Liver (tissue), 9 donors: ENCODE data around the gene WSCD2. TPM values are rescaled to one million over a fixed set of nuclear protein-coding genes. Genes with fewer than 3 reads are reported as not detected.

Experiments
- DNase-seq: peaks from one replicate; pipeline ENCODE4 v3.0.0-alpha.2; 2017; ENCODE audit warnings: low spot score
- H3K27ac ChIP-seq, 2 donors: one replicate each; pipeline ENCODE4 v1.7.0; 2013; ENCODE audit warnings: inconsistent platforms in 2 of 2, low read length in 2 of 2, control low read depth in 1 of 2, low read depth in 1 of 2, mild to moderate bottlenecking in 1 of 2
- H3K27me3 ChIP-seq, 4 donors: one replicate each; pipeline versions ENCODE4 v1.6.1 to v1.7.0; 2013; ENCODE audit warnings: low read length in 3 of 4, inconsistent platforms in 1 of 4, mild to moderate bottlenecking in 1 of 4, moderate library complexity in 1 of 4; ENCODE audit not compliant: control insufficient read depth in 4 of 4, insufficient read depth in 4 of 4
- H3K36me3 ChIP-seq, 4 donors: one replicate each; pipeline versions ENCODE4 v1.6.1 to v1.7.0; 2013; ENCODE audit warnings: low read length in 3 of 4, mild to moderate bottlenecking in 3 of 4, low read depth in 1 of 4, moderate library complexity in 1 of 4; ENCODE audit not compliant: control insufficient read depth in 4 of 4, insufficient read depth in 3 of 4
- H3K4me1 ChIP-seq, 4 donors: one replicate each; pipeline versions ENCODE4 v1.6.1 to v1.7.0; 2013; ENCODE audit warnings: low read length in 3 of 4, mild to moderate bottlenecking in 3 of 4, moderate library complexity in 1 of 4; ENCODE audit not compliant: control insufficient read depth in 4 of 4, insufficient read depth in 4 of 4
- H3K4me3 ChIP-seq, 3 donors: one replicate each; pipeline versions ENCODE4 v1.6.1 to v1.7.0; 2013; ENCODE audit warnings: low read length in 3 of 3, control low read depth in 1 of 3, low read depth in 1 of 3, mild to moderate bottlenecking in 1 of 3
- H3K9ac ChIP-seq, 2 donors: one replicate each; pipeline ENCODE4 v1.7.0; 2013; ENCODE audit warnings: low read length in 2 of 2, mild to moderate bottlenecking in 2 of 2, moderate library complexity in 2 of 2, control low read depth in 1 of 2, low read depth in 1 of 2
- H3K9me3 ChIP-seq, 4 donors: one replicate each; pipeline versions ENCODE4 v1.6.1 to v1.7.0; 2013; ENCODE audit warnings: low read length in 3 of 4; ENCODE audit not compliant: control insufficient read depth in 4 of 4
- ATF3 ChIP-seq: IDR thresholded peaks from 2 replicates; pipeline ENCODE4 v1.6.1; 2016; ENCODE audit warnings: antibody characterized with exemption
- EGR1 ChIP-seq, 2 donors: IDR thresholded peaks; 2 replicates each; pipeline ENCODE4 v1.6.1; 2016 to 2018; ENCODE audit warnings: antibody characterized with exemption in 2 of 2, low read depth in 2 of 2
- FOXA1 ChIP-seq: IDR thresholded peaks from 2 replicates; pipeline ENCODE4 v1.6.1; 2016; ENCODE audit warnings: antibody characterized with exemption
- FOXA2 ChIP-seq: IDR thresholded peaks from 2 replicates; pipeline ENCODE4 v1.6.1; 2016; ENCODE audit warnings: antibody characterized with exemption
- GABPA ChIP-seq, 2 donors: IDR thresholded peaks in 1 of 2; conservative IDR thresholded peaks in 1 of 2; 2 replicates each; pipeline ENCODE4 v1.6.1; 2016; ENCODE audit warnings: antibody characterized with exemption in 2 of 2, mild to moderate bottlenecking in 1 of 2, moderate library complexity in 1 of 2
- HNF4A ChIP-seq, 2 donors: conservative IDR thresholded peaks; 2 replicates each; pipeline ENCODE4 v1.6.1; 2016; ENCODE audit warnings: antibody characterized with exemption in 2 of 2, mild to moderate bottlenecking in 2 of 2
- HNF4G ChIP-seq: IDR thresholded peaks from 2 replicates; pipeline ENCODE4 v1.6.1; 2016; ENCODE audit warnings: antibody characterized with exemption
- JUND ChIP-seq, 2 donors: IDR thresholded peaks; 2 replicates each; pipeline ENCODE4 v1.6.1; 2016; ENCODE audit warnings: antibody characterized with exemption in 2 of 2
- NR2F2 ChIP-seq: IDR thresholded peaks from 2 replicates; pipeline ENCODE4 v1.6.1; 2016; ENCODE audit warnings: antibody characterized with exemption
- RXRA ChIP-seq, 2 donors: IDR thresholded peaks; 2 replicates each; pipeline ENCODE4 v1.6.1; 2017 to 2018; ENCODE audit warnings: antibody characterized with exemption in 2 of 2, mild to moderate bottlenecking in 1 of 2
- SP1 ChIP-seq: IDR thresholded peaks from 2 replicates; pipeline ENCODE4 v1.6.1; 2018; ENCODE audit warnings: antibody characterized with exemption, mild to moderate bottlenecking
- TAF1 ChIP-seq: conservative IDR thresholded peaks from 2 replicates; pipeline ENCODE4 v1.6.1; 2016; ENCODE audit warnings: antibody characterized with exemption, mild to moderate bottlenecking
- YY1 ChIP-seq: IDR thresholded peaks from 2 replicates; pipeline ENCODE4 v1.6.1; 2016; ENCODE audit warnings: antibody characterized with exemption, mild to moderate bottlenecking
- WGBS: extraction: QIAGEN DNeasy Blood & Tissue Kit; methylation state at CpG from one replicate; pipeline ENCODE4 v1.1.7; 2013; 5-methylcytosine and 5-hydroxymethylcytosine counted together
- polyA plus RNA-seq, 2 donors: library from polyadenylated mRNA; stranded (reverse) in 1 of 2; unstranded in 1 of 2; fragments of 200-250 nt in 1 of 2; fragments of >200 nt in 1 of 2; fragmentation: Nextera tagmentation in 1 of 2; extraction: Ambion mirVana in 1 of 2; gene quantifications; one replicate each; pipeline versions ENCODE4 v1.2.1 to v1.2.3, GENCODE V29; 2013 to 2015
- total RNA-seq, 2 donors: library from RNA; depleted of rRNA; stranded (reverse); fragments of >200 nt; gene quantifications; one replicate each; pipeline ENCODE4 v1.2.3, GENCODE V29; 2014
- TF ChIP-seq, protein P1 (sequence below): IDR thresholded peaks from 2 replicates; pipeline ENCODE4 v1.6.1; 2016; ENCODE audit warnings: antibody characterized with exemption
- TF ChIP-seq, protein P2 (sequence below): IDR thresholded peaks from 2 replicates; pipeline ENCODE4 v1.6.1; 2016; ENCODE audit warnings: antibody characterized with exemption
- TF ChIP-seq, protein P3 (sequence below): IDR thresholded peaks from 2 replicates; pipeline ENCODE4 v1.6.1; 2016; ENCODE audit warnings: antibody characterized with exemption, mild to moderate bottlenecking
- donor health status: healthy.
- donor health status: healthy.
- donor health status: healthy.
- donor health status: healthy.
- donor health status: healthy.

The WSCD2 gene
- total and polyA plus RNA-seq, 4 donors = under 0.01 to 0.09 (median 0.05) TPM; not detected in 1

DNA sequence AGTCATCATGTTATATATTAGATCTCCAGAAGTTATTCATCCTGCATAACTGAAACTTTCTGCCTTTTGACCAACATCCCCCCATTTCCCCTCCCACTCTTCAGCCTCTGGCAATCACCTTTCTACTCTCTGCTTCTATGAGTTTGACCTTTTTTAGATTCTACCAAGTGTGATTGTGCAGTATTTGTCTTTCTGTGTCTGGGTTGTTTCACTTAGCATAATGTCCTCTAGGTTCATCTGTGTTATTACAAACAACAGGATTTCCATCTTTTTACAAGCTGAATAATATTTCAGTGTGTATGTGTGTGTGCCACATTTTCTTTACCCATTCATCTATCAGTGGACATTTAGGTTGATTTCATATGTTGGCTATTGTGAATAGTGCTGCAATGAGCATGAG, 11.2 kb upstream of the WSCD2 start:
- no peak for TF ChIP-seq TAF1
- no peak for TF ChIP-seq RXRA (IDR thresholded peaks at IDR 0.05)
- TF ChIP-seq HNF4A (conservative IDR thresholded peaks at IDR 0.05) = no peak
- TF ChIP-seq SP1 = no peak
- no peak for TF ChIP-seq HNF4G
- no peak for TF ChIP-seq FOXA1
- TF ChIP-seq GABPA (IDR thresholded peaks at IDR 0.05 in 1 of 2, conservative IDR thresholded peaks at IDR 0.05 in 1 of 2) = no peak
- no peak for TF ChIP-seq EGR1 (IDR thresholded peaks at IDR 0.05; ENCODE audit: low read depth in 2 of 2)
- no peak for TF ChIP-seq JUND (IDR thresholded peaks at IDR 0.05)
- TF ChIP-seq, protein P1, sequence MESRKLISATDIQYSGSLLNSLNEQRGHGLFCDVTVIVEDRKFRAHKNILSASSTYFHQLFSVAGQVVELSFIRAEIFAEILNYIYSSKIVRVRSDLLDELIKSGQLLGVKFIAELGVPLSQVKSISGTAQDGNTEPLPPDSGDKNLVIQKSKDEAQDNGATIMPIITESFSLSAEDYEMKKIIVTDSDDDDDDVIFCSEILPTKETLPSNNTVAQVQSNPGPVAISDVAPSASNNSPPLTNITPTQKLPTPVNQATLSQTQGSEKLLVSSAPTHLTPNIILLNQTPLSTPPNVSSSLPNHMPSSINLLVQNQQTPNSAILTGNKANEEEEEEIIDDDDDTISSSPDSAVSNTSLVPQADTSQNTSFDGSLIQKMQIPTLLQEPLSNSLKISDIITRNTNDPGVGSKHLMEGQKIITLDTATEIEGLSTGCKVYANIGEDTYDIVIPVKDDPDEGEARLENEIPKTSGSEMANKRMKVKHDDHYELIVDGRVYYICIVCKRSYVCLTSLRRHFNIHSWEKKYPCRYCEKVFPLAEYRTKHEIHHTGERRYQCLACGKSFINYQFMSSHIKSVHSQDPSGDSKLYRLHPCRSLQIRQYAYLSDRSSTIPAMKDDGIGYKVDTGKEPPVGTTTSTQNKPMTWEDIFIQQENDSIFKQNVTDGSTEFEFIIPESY = no peak
- TF ChIP-seq, protein P2, sequence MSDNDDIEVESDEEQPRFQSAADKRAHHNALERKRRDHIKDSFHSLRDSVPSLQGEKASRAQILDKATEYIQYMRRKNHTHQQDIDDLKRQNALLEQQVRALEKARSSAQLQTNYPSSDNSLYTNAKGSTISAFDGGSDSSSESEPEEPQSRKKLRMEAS = no peak
- Histone ChIP-seq H3K27ac (no peak overlapping the region), H3K4me1 (peaks cover 0 to 4% (median 0%) of the 10 kb centered on the region in 4 donors), H3K9me3 (no peaks in the 10 kb centered on the region), H3K27me3 (no peaks in the 10 kb centered on the region), H3K4me3 (no peak overlapping the region), H3K9ac (no peak overlapping the region), H3K36me3 (no peaks in the 10 kb centered on the region)
- DNase-seq = no peak

- H3K27ac ChIP-seq = no peak overlapping the region
- DNase-seq = peak; percentile 54
Observed at GRCh38 chr12:108119126-108119973, 9.7 kb upstream of the WSCD2 start.

GRCh38 chr12:108119974-108120862, 8.9 kb upstream of the WSCD2 start:
- Histone ChIP-seq H3K36me3 (no peaks in the 10 kb centered on the region), H3K4me1 (peaks cover 0 to 4% (median 0%) of the 10 kb centered on the region in 4 donors), H3K27me3 (no peaks in the 10 kb centered on the region), H3K27ac (no peak overlapping the region), H3K9me3 (no peaks in the 10 kb centered on the region), H3K9ac (no peak overlapping the region), H3K4me3 (no peak overlapping the region)
- DNase-seq = no peak
- WGBS = 83% methylated on average over 8 of the region's 8 CpGs
- TF ChIP-seq HNF4A (conservative IDR thresholded peaks at IDR 0.05) (no peak), JUND (IDR thresholded peaks at IDR 0.05) (no peak), SP1 (no peak), YY1 (no peak), EGR1 (IDR thresholded peaks at IDR 0.05; ENCODE audit: low read depth in 2 of 2) (no peak), TAF1 (no peak), FOXA1 (no peak), GABPA (IDR thresholded peaks at IDR 0.05 in 1 of 2, conservative IDR thresholded peaks at IDR 0.05 in 1 of 2) (no peak), ATF3 (no peak), NR2F2 (no peak), HNF4G (no peak)
- TF ChIP-seq, protein P1 = no peak
- TF ChIP-seq, protein P2 = no peak
- TF ChIP-seq, protein P3, sequence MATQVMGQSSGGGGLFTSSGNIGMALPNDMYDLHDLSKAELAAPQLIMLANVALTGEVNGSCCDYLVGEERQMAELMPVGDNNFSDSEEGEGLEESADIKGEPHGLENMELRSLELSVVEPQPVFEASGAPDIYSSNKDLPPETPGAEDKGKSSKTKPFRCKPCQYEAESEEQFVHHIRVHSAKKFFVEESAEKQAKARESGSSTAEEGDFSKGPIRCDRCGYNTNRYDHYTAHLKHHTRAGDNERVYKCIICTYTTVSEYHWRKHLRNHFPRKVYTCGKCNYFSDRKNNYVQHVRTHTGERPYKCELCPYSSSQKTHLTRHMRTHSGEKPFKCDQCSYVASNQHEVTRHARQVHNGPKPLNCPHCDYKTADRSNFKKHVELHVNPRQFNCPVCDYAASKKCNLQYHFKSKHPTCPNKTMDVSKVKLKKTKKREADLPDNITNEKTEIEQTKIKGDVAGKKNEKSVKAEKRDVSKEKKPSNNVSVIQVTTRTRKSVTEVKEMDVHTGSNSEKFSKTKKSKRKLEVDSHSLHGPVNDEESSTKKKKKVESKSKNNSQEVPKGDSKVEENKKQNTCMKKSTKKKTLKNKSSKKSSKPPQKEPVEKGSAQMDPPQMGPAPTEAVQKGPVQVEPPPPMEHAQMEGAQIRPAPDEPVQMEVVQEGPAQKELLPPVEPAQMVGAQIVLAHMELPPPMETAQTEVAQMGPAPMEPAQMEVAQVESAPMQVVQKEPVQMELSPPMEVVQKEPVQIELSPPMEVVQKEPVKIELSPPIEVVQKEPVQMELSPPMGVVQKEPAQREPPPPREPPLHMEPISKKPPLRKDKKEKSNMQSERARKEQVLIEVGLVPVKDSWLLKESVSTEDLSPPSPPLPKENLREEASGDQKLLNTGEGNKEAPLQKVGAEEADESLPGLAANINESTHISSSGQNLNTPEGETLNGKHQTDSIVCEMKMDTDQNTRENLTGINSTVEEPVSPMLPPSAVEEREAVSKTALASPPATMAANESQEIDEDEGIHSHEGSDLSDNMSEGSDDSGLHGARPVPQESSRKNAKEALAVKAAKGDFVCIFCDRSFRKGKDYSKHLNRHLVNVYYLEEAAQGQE = no peak

More at GRCh38 chr12:108119126-108119973, 9.7 kb upstream of the WSCD2 start:
- peaks cover 0 to 4% (median 0%) of the 10 kb centered on the region in 4 donors for H3K4me1 ChIP-seq
- H3K9ac ChIP-seq = no peak overlapping the region
- TF ChIP-seq FOXA2 = no peak
- peak in 1 of 2 donors; percentile 30 for TF ChIP-seq RXRA (IDR thresholded peaks at IDR 0.05)
- WGBS = 48% methylated on average over 7 of the region's 7 CpGs
- no peak overlapping the region for H3K4me3 ChIP-seq
- H3K9me3 ChIP-seq = no peaks in the 10 kb centered on the region
- no peaks in the 10 kb centered on the region for H3K36me3 ChIP-seq
- H3K27me3 ChIP-seq = no peaks in the 10 kb centered on the region
